Measurements from ENCODE around the gene C2orf72. TPM values are rescaled to one million over a fixed set of nuclear protein-coding genes. Genes with fewer than 3 reads are reported as not detected.
"Not testable (repeated sequence)": the region's sequence is repeated elsewhere in the genome, so short reads cannot be mapped to it uniquely, and the experiment has no call there.

Gene C2orf72
- total RNA-seq, 1 experiment from 2014 or later, result 0.40 TPM

DNA sequence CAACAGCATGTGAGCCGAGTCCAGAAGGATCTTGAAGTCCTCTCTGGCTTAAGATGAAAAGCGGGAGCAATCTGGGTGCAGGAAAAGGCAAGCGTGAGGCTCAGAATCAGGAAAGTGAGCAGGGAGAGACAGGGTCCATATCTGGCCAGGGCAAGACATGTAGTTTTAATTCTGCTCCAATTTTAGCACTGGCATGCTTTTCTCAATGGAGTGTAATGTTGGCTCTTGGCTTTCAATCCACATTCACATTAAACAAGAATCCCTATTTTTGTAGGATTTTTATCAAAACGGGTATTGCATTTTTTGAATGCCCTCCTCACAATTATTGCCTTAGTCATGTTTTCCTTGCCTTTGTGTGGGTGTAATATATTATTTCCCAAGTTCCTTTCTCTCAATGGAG lies 35.4 kb upstream of the C2orf72 start:
- ATAC-seq, result no peak
- no TSS peak for BruUV-seq (replicated peaks)
- Histone ChIP-seq H3K9ac (ENCODE audit: low read length) (no peak overlapping the region), H3F3A (ENCODE audit: low read length, unreplicated experiment) (no peaks in the 10 kb centered on the region), H3K27ac (ENCODE audit: low read length) (no peak overlapping the region), H3K79me2 (ENCODE audit: low read length) (no peaks in the 10 kb centered on the region), H3K9me3 (ENCODE audit: low read length) (no peaks in the 10 kb centered on the region), H3K9me2 (replicated peaks; ENCODE audit: low read length) (no peaks in the 10 kb centered on the region), H4K20me1 (ENCODE audit: low read length) (no peaks in the 10 kb centered on the region), H2AFZ (ENCODE audit: low read length) (no peak overlapping the region), H3K36me3 (ENCODE audit: low read depth, low read length) (no peaks in the 10 kb centered on the region), H3K4me1 (ENCODE audit: insufficient read depth, low read length) (no peaks in the 10 kb centered on the region), H3K27me3 (ENCODE audit: low read length) (peaks cover 7% of the 10 kb centered on the region; the same call in 1 of the 2 replicates), H3K4me2 (ENCODE audit: low read length) (no peak overlapping the region), H3K4me3 (ENCODE audit: low read length) (no peak overlapping the region)
- intact Hi-C loops (cut with micrococcal nuclease), result no loop called here
- no peak for TF ChIP-seq EZH2 (IDR thresholded peaks at IDR 0.05; ENCODE audit: low read length, unreplicated experiment)
- TF ChIP-seq, protein P1, sequence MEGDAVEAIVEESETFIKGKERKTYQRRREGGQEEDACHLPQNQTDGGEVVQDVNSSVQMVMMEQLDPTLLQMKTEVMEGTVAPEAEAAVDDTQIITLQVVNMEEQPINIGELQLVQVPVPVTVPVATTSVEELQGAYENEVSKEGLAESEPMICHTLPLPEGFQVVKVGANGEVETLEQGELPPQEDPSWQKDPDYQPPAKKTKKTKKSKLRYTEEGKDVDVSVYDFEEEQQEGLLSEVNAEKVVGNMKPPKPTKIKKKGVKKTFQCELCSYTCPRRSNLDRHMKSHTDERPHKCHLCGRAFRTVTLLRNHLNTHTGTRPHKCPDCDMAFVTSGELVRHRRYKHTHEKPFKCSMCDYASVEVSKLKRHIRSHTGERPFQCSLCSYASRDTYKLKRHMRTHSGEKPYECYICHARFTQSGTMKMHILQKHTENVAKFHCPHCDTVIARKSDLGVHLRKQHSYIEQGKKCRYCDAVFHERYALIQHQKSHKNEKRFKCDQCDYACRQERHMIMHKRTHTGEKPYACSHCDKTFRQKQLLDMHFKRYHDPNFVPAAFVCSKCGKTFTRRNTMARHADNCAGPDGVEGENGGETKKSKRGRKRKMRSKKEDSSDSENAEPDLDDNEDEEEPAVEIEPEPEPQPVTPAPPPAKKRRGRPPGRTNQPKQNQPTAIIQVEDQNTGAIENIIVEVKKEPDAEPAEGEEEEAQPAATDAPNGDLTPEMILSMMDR (conservative IDR thresholded peaks at IDR 0.05; ENCODE audit: low read depth, low read length), result no peak
- TF ChIP-seq EZH2phosphoT487 (IDR thresholded peaks at IDR 0.05; ENCODE audit: borderline replicate concordance, low read length), result no peak
- DNase-seq, result no peak
- CTCF ChIA-PET, result no interaction called here
- POLR2A ChIA-PET (ENCODE audit: unreplicated experiment), result no interaction called here

- intact Hi-C loops (cut with micrococcal nuclease), result no loop called here
- CTCF ChIA-PET, result no interaction called here
- Histone ChIP-seq H3F3A (ENCODE audit: low read length, unreplicated experiment) (no peaks in the 10 kb centered on the region), H3K4me3 (ENCODE audit: low read length) (no peak overlapping the region), H3K9me2 (replicated peaks; ENCODE audit: low read length) (no peaks in the 10 kb centered on the region), H3K9ac (ENCODE audit: low read length) (no peak overlapping the region), H3K9me3 (ENCODE audit: low read length) (no peaks in the 10 kb centered on the region), H3K4me2 (ENCODE audit: low read length) (no peak overlapping the region), H3K27me3 (ENCODE audit: low read length) (peaks cover 7% of the 10 kb centered on the region; the same call in 1 of the 2 replicates), H4K20me1 (ENCODE audit: low read length) (no peaks in the 10 kb centered on the region), H3K36me3 (ENCODE audit: low read depth, low read length) (no peaks in the 10 kb centered on the region), H3K27ac (ENCODE audit: low read length) (no peak overlapping the region), H3K4me1 (ENCODE audit: insufficient read depth, low read length) (no peaks in the 10 kb centered on the region), H2AFZ (ENCODE audit: low read length) (no peak overlapping the region), H3K79me2 (ENCODE audit: low read length) (no peaks in the 10 kb centered on the region)
- DNase-seq, result no peak
- no peak for ATAC-seq
- POLR2A ChIA-PET (ENCODE audit: unreplicated experiment), result interaction anchor here (0.6 kb wide), 1 partner anchor 119 kb away, joined by 3 read pairs; no protein-coding TSS in a partner anchor
- TF ChIP-seq EZH2phosphoT487 (IDR thresholded peaks at IDR 0.05; ENCODE audit: borderline replicate concordance, low read length), result no peak
- TF ChIP-seq, protein P1 (conservative IDR thresholded peaks at IDR 0.05; ENCODE audit: low read depth, low read length), result no peak
- no peak for TF ChIP-seq EZH2 (IDR thresholded peaks at IDR 0.05; ENCODE audit: low read length, unreplicated experiment)
- BruUV-seq (replicated peaks), result no TSS peak
Measured at GRCh38 chr2:231002641-231003040, 34.7 kb upstream of the C2orf72 start.

DNA sequence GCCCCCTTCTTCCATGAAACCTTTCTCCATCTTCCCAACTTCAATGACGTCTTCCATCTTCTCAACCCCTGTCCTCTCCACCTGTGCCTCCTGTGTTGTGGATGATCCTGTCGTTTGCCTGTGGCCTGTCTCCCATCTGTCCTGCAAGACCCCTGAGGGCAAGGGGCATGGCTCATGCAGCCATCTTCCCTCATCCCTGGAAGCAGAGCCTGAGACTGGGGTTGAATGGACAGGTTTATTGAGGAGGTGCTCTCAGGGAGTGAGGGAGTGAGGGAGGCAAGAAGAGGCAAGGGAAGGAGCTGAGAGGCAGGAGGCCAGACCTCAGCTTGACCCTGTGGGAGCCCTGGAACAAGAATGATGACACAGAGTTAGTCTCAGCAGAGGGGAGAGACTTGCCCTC lies 34.1 kb upstream of the C2orf72 start:
- ChIA-PET CTCF (no interaction called here), POLR2A (ENCODE audit: unreplicated experiment) (interaction anchor here (0.6 kb wide), 1 partner anchor 120 kb away, joined by 3 read pairs; no protein-coding TSS in a partner anchor)
- no peak overlapping the region for H3K4me3 ChIP-seq (ENCODE audit: low read length)
- no peak overlapping the region for H3K27ac ChIP-seq (ENCODE audit: low read length)
- H3K79me2 ChIP-seq (ENCODE audit: low read length), result no peaks in the 10 kb centered on the region
- DNase-seq, result no peak
- TF ChIP-seq EZH2 (IDR thresholded peaks at IDR 0.05; ENCODE audit: low read length, unreplicated experiment), result no peak
- H3K36me3 ChIP-seq (ENCODE audit: low read depth, low read length), result no peaks in the 10 kb centered on the region
- no peaks in the 10 kb centered on the region for H3K9me2 ChIP-seq (replicated peaks; ENCODE audit: low read length)
- no peak overlapping the region for H3K4me2 ChIP-seq (ENCODE audit: low read length)
- H3K9ac ChIP-seq (ENCODE audit: low read length), result no peak overlapping the region
- H4K20me1 ChIP-seq (ENCODE audit: low read length), result no peaks in the 10 kb centered on the region
- H3F3A ChIP-seq (ENCODE audit: low read length, unreplicated experiment), result no peaks in the 10 kb centered on the region
- no peaks in the 10 kb centered on the region for H3K4me1 ChIP-seq (ENCODE audit: insufficient read depth, low read length)
- intact Hi-C loops (cut with micrococcal nuclease), result no loop called here
- BruUV-seq (replicated peaks), result no TSS peak
- no peak overlapping the region for H2AFZ ChIP-seq (ENCODE audit: low read length)
- no peak for ATAC-seq
- no peaks in the 10 kb centered on the region for H3K9me3 ChIP-seq (ENCODE audit: low read length)
- H3K27me3 ChIP-seq (ENCODE audit: low read length), result peaks cover 7% of the 10 kb centered on the region; the same call in 1 of the 2 replicates

GRCh38 chr2:231004930-231005329 lies 32.4 kb upstream of the C2orf72 start:
- ATAC-seq; H2AFZ ChIP-seq (ENCODE audit: low read length); H3K4me1 ChIP-seq (ENCODE audit: insufficient read depth, low read length); H3K79me2 ChIP-seq (ENCODE audit: low read length); H3K27ac ChIP-seq (ENCODE audit: low read length); H3K9me2 ChIP-seq (replicated peaks; ENCODE audit: low read length); CTCF ChIA-PET; H3K36me3 ChIP-seq (ENCODE audit: low read depth, low read length); H3F3A ChIP-seq (ENCODE audit: low read length, unreplicated experiment); DNase-seq; H3K27me3 ChIP-seq (ENCODE audit: low read length); POLR2A ChIA-PET (ENCODE audit: unreplicated experiment); H3K4me2 ChIP-seq (ENCODE audit: low read length); H3K4me3 ChIP-seq (ENCODE audit: low read length); H3K9ac ChIP-seq (ENCODE audit: low read length); BruUV-seq (replicated peaks); intact Hi-C loops (cut with micrococcal nuclease); H3K9me3 ChIP-seq (ENCODE audit: low read length); H4K20me1 ChIP-seq (ENCODE audit: low read length): not testable (repeated sequence)
